DMS153 treated with DMSO at 0.1 percent for 48 hours (cell line): ENCODE results near the gene UBIAD1.
A peak's percentile ranks its signal among the peaks of the same experiment; 100 is the strongest.
"Not testable (repeated sequence)": the region's sequence is repeated elsewhere in the genome, so short reads cannot be mapped to it uniquely, and the experiment has no call there.

Experiments used
- DNase-seq: peaks from one replicate; lab custom pipeline; 2025; ENCODE audit not compliant: unreplicated experiment; lab: John Stamatoyannopoulos, UW

Gene UBIAD1

DNA sequence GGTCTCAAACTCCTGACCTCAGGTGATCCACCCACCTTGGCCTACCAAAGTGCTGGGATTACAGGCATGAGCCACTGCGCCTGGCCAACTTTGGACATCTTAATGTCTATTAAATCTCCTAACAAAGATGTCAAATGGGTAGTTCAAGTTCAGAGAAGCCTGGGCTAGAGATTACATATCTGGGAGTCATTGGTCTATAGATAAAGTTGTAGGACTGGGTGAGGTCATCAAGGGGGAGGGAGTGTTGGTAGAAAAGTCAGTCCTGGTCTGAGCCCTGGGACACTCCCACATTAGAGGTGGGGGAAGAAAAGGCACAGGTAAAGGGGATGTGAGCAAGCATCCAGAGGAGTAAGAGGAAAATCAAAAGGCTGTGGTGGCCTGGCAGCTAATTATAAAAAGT lies 6.6 kb downstream of the UBIAD1 start:
- DNase-seq = no peak

DNA sequence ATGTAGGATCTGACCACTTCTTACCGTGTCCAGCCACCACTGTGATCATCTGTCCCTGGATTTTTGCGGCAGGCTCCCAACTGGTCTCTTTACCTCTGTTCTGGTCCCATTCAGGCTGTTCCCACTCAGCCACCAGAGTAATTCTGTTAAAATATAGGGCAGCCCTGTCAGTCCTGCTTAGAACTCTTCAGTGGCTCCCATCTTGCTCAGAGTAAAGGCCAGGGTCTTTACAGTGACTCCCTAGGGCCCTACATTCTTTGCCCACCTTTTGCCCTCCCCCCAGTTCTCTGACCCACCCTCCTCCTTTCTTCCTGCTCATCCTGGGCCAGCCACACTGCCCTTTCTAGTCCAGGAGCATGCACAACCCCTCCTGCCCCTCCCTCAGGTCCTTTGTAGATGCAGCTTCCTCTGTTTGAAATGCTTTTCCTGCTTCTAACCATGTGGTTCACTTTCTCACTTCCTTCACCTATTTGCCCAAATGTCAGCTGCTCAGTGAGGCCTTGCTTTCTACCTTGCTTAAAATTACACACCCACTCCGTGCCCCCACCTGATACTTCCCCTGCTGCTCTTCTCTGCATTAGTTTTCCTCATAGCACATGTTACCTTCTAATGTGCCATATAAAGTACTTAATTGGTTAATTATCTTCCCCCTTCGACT lies 7.8 kb downstream of the UBIAD1 start:
- no peak for DNase-seq

DNA sequence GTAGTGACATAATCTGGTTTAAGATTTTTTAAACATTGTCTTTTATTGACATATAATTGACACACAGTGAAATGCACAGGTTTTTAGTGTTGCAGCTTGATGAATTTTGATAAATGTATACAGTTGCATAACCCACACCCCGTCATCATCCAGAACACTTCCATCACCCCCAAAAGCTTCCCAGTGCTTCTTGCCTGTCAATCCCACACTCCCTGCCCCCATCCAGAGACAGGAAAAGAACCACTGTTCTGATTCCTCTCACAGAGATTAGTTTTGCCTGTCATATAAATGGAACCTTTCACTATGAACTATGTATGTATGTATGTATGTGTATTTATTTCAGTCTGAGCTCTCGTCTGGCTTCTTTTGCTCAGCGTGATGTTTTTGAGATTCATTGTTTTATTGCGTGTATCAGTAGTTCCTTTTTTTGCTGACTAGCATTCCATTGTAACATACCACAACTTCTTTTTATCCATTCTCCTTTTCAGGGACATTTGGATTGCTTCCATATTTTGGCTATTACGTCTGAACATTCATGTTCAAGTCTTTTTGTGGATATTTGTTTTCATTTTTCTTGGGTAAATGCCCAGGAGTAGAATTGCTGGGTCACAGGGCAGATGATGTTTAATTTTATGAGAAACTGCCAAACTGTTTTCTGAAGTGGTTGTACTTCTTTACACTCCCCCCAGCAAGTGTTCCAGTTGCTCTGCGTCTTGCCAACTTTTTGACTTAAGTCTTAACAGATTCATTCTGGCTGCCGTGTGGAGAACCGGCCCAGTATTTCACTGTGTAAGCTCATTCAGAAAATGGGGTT lies 8.7 kb downstream of the UBIAD1 start:
- no peak for DNase-seq

DNA sequence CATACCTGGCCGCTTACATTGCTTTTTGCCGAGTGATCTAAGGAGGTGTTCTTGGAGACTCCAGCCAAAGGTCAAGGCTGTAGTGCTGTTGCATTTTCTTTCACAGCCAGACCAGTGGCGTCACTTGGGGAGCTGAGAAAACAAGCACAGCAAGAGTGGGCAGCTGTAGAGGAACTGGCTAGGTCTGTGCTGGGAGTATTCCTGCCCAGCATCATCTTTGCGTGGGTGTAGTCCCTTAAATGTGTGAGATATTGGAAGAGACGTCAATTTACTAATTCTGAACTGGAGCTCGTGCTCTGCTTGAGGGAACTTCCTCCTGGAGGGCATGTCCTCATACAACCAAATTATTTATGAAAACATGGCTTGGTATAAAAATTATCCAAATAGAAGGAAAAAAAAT lies 10.2 kb downstream of the UBIAD1 start:
- DNase-seq = no peak

DNA sequence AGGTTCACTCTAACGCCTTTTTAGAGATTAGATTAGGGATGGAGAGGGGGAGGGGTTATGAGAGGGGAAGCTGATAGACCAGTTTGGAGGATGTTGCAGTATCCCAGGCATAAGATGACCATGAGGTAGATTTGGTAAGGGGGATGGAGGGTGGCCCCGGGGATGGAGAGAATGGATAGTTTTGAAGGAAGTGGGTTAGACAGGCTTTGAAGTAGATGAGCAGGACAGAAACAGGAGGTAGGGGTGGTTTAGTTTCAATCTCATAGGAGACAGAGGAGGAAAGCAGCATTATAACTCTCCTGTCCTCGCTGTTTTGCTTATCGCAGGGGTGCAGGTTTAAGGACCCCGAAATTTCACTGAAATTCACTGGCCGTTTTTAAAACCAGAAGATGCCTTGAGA lies 11.8 kb downstream of the UBIAD1 start:
- no peak for DNase-seq

DNA sequence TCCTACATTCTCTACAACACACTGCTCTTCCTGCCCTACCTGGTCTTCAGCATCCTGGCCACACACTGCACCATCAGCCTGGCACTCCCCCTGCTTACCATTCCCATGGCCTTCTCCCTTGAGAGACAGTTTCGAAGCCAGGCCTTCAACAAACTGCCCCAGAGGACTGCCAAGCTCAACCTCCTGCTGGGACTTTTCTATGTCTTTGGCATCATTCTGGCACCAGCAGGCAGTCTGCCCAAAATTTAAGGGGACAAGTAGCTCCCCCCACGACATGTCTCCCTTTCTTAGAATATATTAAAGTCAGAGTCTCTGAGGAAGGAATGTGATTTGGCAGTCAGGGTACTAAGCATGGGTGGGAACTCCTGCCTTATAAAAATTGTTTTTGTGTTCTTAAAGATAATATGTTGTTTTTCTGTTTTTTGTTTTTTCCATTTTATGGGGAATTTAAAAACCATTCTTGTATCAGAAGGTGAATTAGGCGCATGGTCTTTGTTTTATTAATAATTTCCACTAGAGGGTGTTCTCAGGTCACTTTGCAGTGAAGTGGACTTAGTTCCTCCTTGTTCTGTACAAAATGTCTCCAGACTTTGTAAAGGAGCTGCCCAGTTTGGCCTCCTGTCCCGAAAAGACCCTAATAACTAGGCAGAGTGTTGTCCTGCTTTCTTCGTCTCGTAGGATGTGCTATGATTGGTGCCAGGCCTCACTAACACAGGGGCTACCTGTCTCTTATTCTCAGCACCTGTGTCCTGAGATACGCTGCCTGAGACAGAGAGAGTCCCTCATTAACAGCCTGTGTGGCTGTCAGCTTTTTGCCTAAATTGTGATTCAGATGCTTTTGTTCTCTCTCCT lies 13.1 kb downstream of the UBIAD1 start:
- DNase-seq = peak; percentile 37

DNA sequence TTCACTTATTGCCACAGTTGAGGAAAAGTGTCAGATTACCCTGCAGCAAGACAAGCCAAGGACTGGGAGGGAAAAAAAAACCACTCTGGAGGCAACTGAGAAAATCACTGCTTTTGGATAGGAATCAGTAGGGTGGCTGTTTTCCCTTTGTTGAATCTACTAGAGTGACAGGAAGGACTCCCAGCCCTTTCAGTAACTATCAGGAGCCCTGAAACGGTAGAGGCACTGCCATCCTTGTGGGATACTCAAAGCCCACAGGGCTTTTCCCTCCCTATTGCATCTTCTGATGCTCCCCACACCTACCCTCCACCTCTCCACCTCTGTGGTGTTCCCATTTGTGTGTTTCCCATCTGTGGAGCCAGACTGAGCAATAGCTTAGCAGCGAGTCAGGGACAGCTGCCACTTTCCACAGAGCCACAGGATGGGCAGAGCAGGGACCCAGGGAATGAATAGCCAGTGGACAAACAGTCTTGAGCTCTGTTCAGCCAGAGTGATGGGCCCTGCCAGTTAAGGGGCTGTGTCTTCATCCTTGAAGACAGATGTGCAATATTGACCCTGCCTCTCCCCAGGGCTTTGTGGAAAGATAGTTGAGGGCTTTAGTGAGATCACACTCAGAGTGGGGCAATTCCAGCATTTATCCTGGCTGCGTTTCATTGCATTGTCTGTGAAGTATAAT lies 13.9 kb downstream of the UBIAD1 start:
- DNase-seq = no peak

DNA sequence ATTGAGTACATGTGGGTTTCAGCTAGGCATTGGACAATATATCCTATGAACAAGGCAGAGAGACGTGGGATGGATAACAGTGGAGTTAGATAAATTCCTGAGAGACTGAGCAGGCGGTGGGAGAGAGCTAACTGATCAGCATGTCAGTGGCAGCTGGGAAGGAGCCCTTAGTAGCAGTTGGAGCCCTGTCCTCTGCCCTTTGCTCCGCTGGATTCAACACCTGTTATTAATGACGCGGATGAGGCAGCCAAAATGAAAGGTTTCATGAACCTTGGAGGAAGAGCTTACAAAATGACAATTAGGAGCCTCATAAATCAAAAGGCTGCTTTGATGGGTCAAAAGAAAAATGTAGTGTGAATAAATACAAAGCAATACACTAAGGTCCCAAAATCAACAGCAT lies 16.1 kb downstream of the UBIAD1 start:
- DNase-seq = no peak

DNA sequence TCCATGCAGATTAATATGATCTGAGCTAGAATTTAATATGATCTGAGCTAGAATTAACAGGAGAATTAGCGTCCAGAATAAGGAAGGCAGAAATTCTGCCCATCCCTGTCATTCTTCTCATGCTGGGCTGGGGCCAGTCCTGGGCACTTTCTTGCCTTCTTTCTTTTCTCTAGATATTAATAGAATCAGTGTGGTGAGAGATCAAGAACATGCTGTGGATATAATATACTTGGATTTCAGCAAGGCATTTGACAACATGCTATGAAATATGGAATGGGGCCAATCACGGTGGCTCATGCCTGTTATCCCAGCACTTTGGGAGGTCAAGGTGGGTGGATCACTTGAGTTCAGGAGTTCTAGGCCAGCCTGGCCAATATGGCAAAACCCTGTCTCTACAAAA lies 18.1 kb downstream of the UBIAD1 start:
- DNase-seq = no peak

DNA sequence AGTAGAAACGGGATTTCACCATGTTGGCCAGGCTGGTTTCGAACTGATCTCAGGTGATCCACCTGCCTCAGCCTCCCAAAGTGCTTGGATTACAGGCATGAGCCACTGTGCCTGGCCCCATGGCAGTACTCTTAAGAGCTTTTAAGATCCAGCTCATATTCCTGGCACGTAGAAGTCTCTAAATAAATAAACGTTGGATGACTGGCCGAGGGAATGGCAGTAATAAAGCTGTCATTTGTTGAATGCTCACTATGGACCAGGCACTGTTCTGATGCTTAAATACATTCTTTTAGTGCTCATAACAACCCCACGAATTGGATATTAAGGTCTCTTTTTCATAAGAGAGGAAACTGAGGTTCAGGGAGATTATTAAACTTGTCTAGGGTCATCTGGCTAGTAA lies 20.9 kb downstream of the UBIAD1 start:
- no peak for DNase-seq

DNA sequence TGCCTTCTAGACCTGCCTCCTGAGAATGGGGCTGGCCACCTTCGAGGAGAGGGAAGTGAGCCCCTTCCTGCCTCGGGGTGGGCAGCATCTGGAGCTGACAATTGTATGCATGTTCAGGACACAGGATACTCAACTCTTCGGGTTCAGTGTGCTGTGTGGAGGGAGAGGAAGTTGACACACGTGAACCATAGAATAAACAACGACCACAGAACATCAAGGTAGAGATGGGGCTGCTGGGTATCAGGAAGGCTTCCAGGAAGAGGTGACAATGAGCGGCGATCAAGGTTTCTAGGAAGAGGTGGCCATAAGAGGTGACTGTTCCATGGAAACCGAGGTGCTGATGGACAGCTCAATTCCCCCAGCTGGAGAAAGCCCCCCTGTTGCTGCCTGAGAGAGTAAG lies 22.0 kb downstream of the UBIAD1 start:
- DNase-seq = no peak

DNA sequence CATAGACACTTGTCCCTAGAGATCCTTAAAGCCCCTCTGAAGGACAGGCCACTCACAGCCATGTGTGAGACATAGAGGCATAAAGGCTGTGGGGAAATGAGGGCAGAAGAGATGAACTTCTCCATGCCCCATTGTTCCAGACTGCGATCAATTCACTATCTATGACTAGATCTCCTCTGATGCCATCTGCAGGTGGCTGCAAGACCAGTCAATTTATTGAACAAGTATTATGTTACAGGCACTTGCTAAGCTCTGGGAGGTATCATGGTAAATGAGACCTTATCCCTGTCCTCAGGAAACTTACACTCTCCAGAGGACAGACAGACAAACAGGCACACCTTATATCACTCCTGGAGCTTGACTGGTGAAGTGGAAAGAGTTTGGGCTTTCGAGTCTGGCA lies 22.9 kb downstream of the UBIAD1 start:
- no peak for DNase-seq

DNA sequence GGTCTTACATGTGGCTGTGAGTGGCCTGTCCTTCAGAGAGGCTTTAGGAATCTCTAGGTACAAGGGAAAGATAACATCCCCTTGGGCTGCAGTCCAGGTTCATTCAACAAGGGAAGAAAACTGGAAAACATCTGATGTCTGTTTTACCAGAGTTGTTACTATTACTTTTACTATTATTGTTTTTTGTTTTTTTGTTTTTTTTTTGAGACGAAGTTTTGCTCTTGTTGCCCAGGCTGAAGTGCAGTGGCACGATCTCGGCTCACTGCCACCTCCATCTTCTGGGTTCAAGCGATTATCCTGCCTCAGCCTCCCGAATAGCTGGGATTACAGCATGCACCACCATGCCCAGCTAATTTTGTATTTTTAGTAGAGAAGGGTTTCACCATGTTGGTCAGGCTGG lies 24.8 kb downstream of the UBIAD1 start:
- DNase-seq = not testable (repeated sequence)

DNA sequence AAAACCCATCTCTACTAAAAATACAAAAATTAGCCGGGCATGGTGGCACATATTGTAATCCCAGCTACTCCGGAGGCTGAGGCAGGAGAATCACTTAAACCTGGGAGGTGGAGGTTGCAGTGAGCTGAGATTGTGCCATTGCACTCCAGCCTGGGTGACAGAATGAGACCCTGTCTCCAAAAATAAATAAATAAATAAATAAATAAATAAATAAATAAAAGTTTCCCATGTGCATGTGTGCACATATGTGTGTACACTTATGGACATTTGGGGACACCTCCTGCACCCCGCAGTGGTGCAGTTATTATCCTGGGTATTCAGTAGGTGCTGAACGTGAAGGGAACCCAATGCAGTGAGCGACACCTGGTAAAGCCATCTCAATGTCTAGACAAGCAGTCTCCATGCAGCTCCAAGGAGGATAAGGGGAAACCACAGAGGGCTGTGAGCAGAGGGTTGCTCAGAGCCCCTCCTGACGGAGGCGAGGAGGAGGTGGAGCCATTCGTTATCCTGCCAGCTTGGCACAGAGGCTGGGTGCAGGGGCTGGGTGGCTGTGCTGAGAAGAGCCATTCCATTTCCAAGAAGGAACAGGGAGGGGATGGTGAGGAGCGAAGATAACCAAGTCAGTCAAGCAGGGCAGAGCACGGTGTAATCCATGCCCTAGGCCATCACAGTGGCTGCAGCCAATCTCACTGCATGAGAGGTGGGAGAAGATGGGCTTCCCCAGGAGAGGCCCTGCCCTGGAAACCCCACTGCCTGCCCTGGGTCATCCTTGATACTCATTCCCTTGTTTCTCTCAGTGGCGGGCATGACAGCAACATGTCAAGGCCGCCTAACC lies 25.6 kb downstream of the UBIAD1 start:
- no peak for DNase-seq

DNA sequence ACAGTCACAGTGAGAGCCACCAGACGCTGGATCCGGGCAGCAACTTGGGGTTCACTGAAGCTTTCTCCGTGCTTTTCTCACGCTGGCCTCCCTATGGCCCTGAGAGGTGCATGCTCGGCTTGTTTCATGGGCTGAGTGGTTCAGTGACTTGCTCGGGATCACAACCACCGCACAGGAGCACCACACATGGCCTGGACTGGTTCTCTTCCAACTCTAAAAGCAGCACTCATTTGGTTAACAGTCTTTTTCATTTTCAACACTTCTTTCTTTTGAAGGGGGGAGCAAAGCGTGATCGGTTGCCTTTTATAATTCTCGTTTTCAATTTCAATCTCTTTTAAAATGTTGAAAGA lies 26.2 kb downstream of the UBIAD1 start:
- no peak for DNase-seq

DNA sequence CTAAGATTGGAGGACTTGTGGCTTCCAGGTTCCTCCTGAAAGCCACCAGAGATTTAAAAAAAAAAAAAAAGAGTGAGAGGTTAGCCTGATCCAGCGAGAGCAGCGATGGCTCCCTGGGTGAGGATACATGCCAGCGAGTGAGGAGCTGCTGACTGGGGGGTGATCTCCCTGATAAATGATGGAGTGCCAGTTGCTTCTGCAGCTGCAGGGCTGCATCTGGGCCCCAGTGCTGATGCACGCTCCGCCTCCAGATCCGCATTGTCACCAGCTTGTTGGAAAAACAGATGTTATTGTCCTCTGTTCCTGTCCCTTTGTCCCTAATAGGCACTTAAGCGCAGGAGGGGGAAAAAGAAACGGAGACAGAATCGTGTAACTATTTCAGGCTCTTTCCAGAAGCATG lies 28.6 kb downstream of the UBIAD1 start:
- DNase-seq = peak; percentile 19

DNA sequence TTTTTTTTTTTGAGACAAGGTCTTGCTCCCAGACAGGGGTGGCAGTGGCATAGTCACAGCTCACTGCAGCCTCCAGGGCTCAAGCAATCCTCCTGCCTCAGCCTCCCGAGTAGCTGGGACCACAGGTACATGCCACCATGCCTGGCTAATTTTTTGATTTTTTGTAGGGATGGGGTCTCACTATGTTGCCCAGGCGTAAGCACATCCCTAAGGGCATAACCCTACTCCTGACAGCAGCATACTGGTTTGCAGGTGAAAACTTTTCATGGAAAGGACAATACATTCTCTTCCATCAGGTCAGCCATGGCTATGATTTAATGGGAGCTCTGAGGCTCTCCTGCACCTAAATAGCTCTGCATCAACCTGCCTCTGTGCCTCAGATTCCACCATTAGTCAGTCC lies 29.4 kb downstream of the UBIAD1 start:
- no peak for DNase-seq

DNA sequence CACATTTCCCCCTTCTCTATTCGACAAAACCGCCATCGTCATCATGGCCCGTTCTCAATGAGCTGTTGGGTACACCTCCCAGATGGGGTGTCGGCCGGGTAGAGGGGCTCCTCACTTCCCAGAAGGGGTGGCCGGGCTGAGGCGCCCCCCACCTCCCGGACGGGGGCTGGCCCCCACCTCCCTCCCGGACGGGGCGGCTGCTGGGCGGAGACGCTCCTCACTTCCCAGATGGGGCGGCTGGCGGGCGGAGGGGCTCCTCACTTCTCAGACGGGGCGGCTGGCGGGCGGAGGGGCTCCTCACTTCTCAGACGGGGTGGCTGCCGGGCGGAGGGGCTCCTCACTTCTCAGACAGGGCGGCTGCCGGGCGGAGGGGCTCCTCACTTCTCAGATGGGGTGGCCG lies 32.5 kb downstream of the UBIAD1 start:
- DNase-seq = not testable (repeated sequence)

DNA sequence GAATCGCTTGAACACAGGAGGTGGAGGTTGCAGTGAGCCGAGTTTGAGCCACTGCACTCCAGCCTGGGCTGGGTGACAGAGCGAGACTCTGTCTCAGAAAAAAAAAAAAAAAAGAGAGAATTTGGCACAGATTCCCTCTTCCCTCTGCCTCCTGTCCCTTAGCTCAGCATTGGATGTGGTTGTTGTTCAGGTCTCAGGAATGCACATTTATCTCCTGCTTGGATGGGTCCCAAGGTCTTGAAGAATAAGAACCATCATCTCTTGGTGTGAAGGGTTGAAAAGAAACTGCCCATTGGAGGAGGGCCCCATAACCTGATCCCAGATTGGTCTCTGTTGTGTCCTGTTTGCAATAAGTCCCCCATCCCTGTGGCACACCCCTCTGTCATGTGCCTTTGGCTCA lies 34.9 kb downstream of the UBIAD1 start:
- no peak for DNase-seq

DNA sequence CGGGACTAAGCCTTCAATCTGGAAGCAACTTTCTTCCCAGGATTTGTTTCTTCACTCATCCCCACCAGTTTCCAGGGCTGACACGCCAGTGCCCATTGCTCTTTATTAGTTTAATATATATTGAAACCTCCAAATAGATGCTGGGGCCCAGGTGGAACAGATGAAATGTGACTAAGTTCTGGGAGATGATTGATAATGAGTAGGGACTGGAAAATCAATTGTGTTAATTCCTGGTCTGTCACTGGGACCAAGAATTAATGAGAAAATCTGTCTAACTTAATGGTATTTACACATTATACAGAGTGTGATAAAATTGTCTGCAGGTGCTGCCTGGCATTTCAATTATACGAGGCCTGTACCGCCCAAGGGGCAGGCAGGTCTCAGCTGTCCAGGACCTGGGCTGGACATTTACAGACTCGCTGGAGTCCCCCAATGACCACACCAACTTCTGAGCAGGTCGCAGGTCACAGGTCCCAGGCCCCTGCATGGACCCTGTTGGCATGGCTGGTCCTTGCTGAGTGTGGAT lies 35.8 kb downstream of the UBIAD1 start:
- DNase-seq = no peak
